A673 (cell line): ENCODE measurements around the gene GATA1.

ENCODE experiments used
- CTCF ChIP-seq: fragments of 300-800, 200-600 bp; sonication (generic); conservative IDR thresholded peaks from 2 replicates; pipeline ENCODE4 v1.5.1; 2017; ENCODE audit warnings: low read depth, mild to moderate bottlenecking, antibody characterized with exemption, low read length, moderate library complexity, mixed read lengths
- EZH2 ChIP-seq: fragments of 200-600 bp; sonication (generic); IDR thresholded peaks from 2 replicates; pipeline ENCODE4 v1.6.1; 2017; ENCODE audit warnings: borderline replicate concordance, low read depth, mild to moderate bottlenecking, mixed read lengths, antibody characterized with exemption, low read length; ENCODE audit not compliant: poor library complexity, severe bottlenecking

GRCh38 chrX:48745222-48745621, 41.2 kb upstream of the GATA1 start:
- TF ChIP-seq CTCF (no peak), EZH2 (no peak)
